Measurements from ENCODE around the gene RBBP6. TPM values are rescaled to one million over a fixed set of nuclear protein-coding genes. Genes with fewer than 3 reads are reported as not detected.

The RBBP6 gene
- total RNA-seq, 1 donor, result 30.7 TPM

GRCh38 chr16:24541233-24541933 lies 2.0 kb downstream of the RBBP6 start:
- H3K4me3 ChIP-seq (ENCODE audit: low read depth, low read length), result peak overlapping the region; percentile 90
- no peak for TF ChIP-seq CTCF (IDR thresholded peaks at IDR 0.05; ENCODE audit: insufficient read depth, low read length)
- DNase-seq (ENCODE audit: low read depth), result peak; percentile 14

DNA sequence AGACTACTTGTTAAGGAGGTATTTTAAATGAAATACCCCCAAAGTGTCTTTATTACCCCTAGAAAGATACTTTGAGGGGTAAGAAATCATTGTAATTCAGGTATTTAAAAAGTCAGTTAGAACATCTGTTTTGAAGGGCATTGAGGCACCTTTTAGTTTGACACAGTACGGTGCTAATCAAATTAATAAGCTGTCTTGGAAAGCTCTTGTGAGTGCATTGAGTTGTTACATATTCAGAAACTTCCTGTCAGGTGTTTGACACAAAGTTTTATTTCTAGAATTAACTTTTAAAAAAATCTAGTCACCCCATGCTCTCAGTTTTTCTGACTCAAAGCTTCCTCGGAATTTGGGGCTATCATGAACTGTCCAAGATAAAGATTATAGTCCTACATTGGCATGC lies 4.6 kb downstream of the RBBP6 start:
- DNase-seq (ENCODE audit: low read depth), result peak; percentile 13
- peak overlapping the region; percentile 28 for H3K4me3 ChIP-seq (ENCODE audit: low read depth, low read length)
- TF ChIP-seq CTCF (IDR thresholded peaks at IDR 0.05; ENCODE audit: insufficient read depth, low read length), result no peak

GRCh38 chr16:24544640-24545039 lies 5.3 kb downstream of the RBBP6 start:
- no peak for TF ChIP-seq CTCF (IDR thresholded peaks at IDR 0.05; ENCODE audit: insufficient read depth, low read length)
- peak; percentile 54 for DNase-seq (ENCODE audit: low read depth)
- no peak overlapping the region for H3K4me3 ChIP-seq (ENCODE audit: low read depth, low read length)

DNA sequence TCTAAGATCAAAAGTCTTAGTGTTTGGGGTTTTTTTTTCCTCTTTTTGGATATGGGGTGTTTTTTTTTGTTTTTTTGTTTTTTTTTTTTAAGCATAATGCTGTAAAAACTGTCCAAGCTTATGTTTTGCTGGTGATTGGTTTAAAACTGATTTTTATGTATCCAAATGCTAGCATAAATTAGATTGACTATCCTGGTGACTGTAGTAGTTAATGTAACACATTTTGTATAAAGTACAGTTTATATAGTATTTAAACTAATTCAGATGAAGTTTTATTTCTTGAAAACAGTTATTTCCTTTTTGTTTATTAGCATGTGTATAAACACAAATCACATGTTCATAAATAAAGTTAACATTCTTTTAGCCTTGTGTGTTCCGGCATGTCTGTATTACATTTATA lies 10.9 kb downstream of the RBBP6 start:
- TF ChIP-seq CTCF (IDR thresholded peaks at IDR 0.05; ENCODE audit: insufficient read depth, low read length), result no peak
- H3K4me3 ChIP-seq (ENCODE audit: low read depth, low read length), result no peak overlapping the region

GRCh38 chr16:24552705-24553246 lies 13.4 kb downstream of the RBBP6 start:
- DNase-seq (ENCODE audit: low read depth), result no peak
- TF ChIP-seq CTCF (IDR thresholded peaks at IDR 0.05; ENCODE audit: insufficient read depth, low read length), result no peak
- no peak overlapping the region for H3K4me3 ChIP-seq (ENCODE audit: low read depth, low read length)

More for the DNA sequence above, 10.9 kb downstream of the RBBP6 start:
- DNase-seq (ENCODE audit: low read depth), result no peak

DNA sequence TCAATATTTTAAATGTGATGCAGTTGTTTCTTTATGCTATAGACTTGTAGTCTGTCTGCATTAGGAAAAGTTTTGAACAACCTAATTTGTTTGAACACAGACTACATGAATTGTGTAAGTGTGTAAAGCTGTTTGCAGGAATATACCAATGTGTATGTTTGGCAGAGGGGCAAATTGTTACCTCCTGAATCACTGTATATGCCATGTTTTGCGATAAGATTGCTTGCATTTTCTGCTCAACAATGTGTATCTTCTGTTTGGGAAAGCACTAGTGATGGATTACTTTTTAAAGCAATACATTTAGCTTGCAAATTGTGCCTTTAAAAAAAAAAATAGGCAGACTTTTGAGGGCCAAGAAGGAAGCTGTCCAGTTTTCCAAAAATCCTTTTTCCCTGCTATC lies 14.6 kb downstream of the RBBP6 start:
- TF ChIP-seq CTCF (IDR thresholded peaks at IDR 0.05; ENCODE audit: insufficient read depth, low read length), result no peak
- peak; percentile 52 for DNase-seq (ENCODE audit: low read depth)
- H3K4me3 ChIP-seq (ENCODE audit: low read depth, low read length), result no peak overlapping the region
